ENCODE data around the gene ITPR2. TPM values are rescaled to one million over a fixed set of nuclear protein-coding genes. Genes with fewer than 3 reads are reported as not detected.
"Not testable (repeated sequence)": the region's sequence is repeated elsewhere in the genome, so short reads cannot be mapped to it uniquely, and the experiment has no call there.

ITPR2 gene
- total RNA-seq, 1 donor from 2014 or later, result 14.6 TPM

DNA sequence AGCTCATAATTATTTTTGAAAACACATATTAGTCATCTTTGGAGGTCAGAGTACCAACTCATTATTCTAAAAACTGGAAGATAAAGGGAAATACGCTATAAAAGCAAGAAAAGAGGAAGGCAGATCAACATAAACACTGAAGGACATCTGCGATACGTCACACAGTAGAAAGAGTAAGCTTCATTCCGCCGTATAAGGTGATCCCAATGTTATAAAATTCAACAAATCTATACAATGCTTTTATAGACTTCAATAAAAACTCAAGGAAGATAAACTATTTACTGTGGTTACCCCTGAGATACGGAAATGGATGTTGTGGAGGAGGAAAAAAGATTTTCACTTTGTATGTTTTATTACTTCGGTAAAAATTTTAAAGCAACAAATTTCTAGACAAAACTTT, 92.6 kb downstream of the ITPR2 start:
- H3K9me3 ChIP-seq (ENCODE audit: control insufficient read depth in 3 of 3, low read length in 3 of 3), result no peaks in the 10 kb centered on the region
- H3K9ac ChIP-seq (ENCODE audit: low read depth in 1 of 3, low read length in 3 of 3), result no peak overlapping the region
- no peak overlapping the region for H3K4me3 ChIP-seq (ENCODE audit: low read length in 3 of 3)
- H3K27ac ChIP-seq (ENCODE audit: low read depth, low read length), result no peak overlapping the region
- no peaks in the 10 kb centered on the region for H3K27me3 ChIP-seq (ENCODE audit: control insufficient read depth in 3 of 3, insufficient read depth in 3 of 3, low read length in 3 of 3)
- H3K36me3 ChIP-seq (ENCODE audit: control insufficient read depth in 3 of 3, insufficient read depth in 3 of 3, low read length in 3 of 3), result no peaks in the 10 kb centered on the region
- H3K4me1 ChIP-seq (ENCODE audit: control insufficient read depth in 3 of 3, insufficient read depth in 3 of 3, low read length in 3 of 3), result no peaks in the 10 kb centered on the region

DNA sequence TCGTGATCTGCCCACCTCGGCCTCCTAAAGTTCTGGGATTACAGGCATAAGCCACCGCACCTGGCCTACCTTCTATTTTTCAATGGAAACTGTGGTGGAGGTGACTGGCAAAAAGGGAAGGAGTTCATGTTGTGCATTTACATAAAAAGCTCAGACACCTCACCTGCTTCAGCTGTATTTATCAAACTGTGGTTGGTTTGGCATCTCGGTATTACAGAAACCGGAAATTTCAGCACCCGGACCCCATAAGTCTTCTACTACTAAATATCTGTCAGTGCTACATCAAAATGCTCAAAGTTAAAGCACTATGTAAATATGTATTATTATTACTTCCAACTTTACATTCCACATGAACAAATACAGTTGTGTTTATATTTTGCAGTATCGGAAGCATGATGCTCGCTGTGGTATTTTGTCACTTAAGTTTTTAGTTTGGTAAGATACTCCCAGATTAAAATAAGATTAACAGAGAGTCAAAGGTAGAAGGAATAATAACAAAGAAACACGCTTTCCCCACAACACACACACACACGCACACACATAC, 95.4 kb downstream of the ITPR2 start:
- H3K27ac ChIP-seq (ENCODE audit: low read depth, low read length), result no peak overlapping the region

GRCh38 chr12:26736563-26737486, 96.2 kb downstream of the ITPR2 start:
- H3K27ac ChIP-seq (ENCODE audit: low read depth, low read length), result no peak overlapping the region
- no peaks in the 10 kb centered on the region for H3K27me3 ChIP-seq (ENCODE audit: control insufficient read depth in 3 of 3, insufficient read depth in 3 of 3, low read length in 3 of 3)
- no peaks in the 10 kb centered on the region for H3K4me1 ChIP-seq (ENCODE audit: control insufficient read depth in 3 of 3, insufficient read depth in 3 of 3, low read length in 3 of 3)
- H3K36me3 ChIP-seq (ENCODE audit: control insufficient read depth in 3 of 3, insufficient read depth in 3 of 3, low read length in 3 of 3), result no peaks in the 10 kb centered on the region
- H3K4me3 ChIP-seq (ENCODE audit: low read length in 3 of 3), result no peak overlapping the region
- no peaks in the 10 kb centered on the region for H3K9me3 ChIP-seq (ENCODE audit: control insufficient read depth in 3 of 3, low read length in 3 of 3)
- H3K9ac ChIP-seq (ENCODE audit: low read depth in 1 of 3, low read length in 3 of 3), result no peak overlapping the region

More for the DNA sequence above, 95.4 kb downstream of the ITPR2 start:
- Histone ChIP-seq H3K36me3 (ENCODE audit: control insufficient read depth in 3 of 3, insufficient read depth in 3 of 3, low read length in 3 of 3) (no peaks in the 10 kb centered on the region), H3K27me3 (ENCODE audit: control insufficient read depth in 3 of 3, insufficient read depth in 3 of 3, low read length in 3 of 3) (no peaks in the 10 kb centered on the region), H3K9ac (ENCODE audit: low read depth in 1 of 3, low read length in 3 of 3) (no peak overlapping the region), H3K4me3 (ENCODE audit: low read length in 3 of 3) (no peak overlapping the region), H3K9me3 (ENCODE audit: control insufficient read depth in 3 of 3, low read length in 3 of 3) (no peaks in the 10 kb centered on the region), H3K4me1 (ENCODE audit: control insufficient read depth in 3 of 3, insufficient read depth in 3 of 3, low read length in 3 of 3) (no peaks in the 10 kb centered on the region)

DNA sequence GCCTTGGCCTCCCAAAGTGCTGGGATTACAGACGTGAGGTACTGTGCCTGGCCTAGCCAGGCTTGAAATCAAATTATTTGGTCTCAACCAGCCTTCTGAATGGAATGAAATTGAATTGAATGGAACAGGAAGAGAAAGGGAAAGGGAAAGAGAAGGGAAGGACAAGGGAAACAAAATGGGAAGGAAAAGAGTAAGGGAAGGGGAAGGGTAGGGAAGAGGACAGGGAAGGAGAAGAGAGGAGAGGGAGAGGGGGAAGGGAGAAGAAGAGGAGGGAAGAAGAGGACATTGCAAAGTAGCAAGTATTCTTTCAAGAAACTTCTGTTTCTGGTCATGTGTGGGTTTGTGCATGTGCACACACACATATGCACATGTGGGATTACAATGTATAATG, 97.8 kb downstream of the ITPR2 start:
- Histone ChIP-seq H3K27ac (ENCODE audit: low read depth, low read length) (no peak overlapping the region), H3K4me3 (ENCODE audit: low read length in 3 of 3) (no peak overlapping the region), H3K9ac (ENCODE audit: low read depth in 1 of 3, low read length in 3 of 3) (no peak overlapping the region), H3K27me3 (ENCODE audit: control insufficient read depth in 3 of 3, insufficient read depth in 3 of 3, low read length in 3 of 3) (no peaks in the 10 kb centered on the region), H3K36me3 (ENCODE audit: control insufficient read depth in 3 of 3, insufficient read depth in 3 of 3, low read length in 3 of 3) (no peaks in the 10 kb centered on the region), H3K9me3 (ENCODE audit: control insufficient read depth in 3 of 3, low read length in 3 of 3) (no peaks in the 10 kb centered on the region), H3K4me1 (ENCODE audit: control insufficient read depth in 3 of 3, insufficient read depth in 3 of 3, low read length in 3 of 3) (no peaks in the 10 kb centered on the region)

- Histone ChIP-seq H3K9me3 (ENCODE audit: control insufficient read depth in 3 of 3, low read length in 3 of 3) (no peaks in the 10 kb centered on the region), H3K4me3 (ENCODE audit: low read length in 3 of 3) (no peak overlapping the region), H3K4me1 (ENCODE audit: control insufficient read depth in 3 of 3, insufficient read depth in 3 of 3, low read length in 3 of 3) (no peaks in the 10 kb centered on the region), H3K36me3 (ENCODE audit: control insufficient read depth in 3 of 3, insufficient read depth in 3 of 3, low read length in 3 of 3) (no peaks in the 10 kb centered on the region), H3K27me3 (ENCODE audit: control insufficient read depth in 3 of 3, insufficient read depth in 3 of 3, low read length in 3 of 3) (no peaks in the 10 kb centered on the region), H3K9ac (ENCODE audit: low read depth in 1 of 3, low read length in 3 of 3) (no peak overlapping the region), H3K27ac (ENCODE audit: low read depth, low read length) (no peak overlapping the region)
Observed at GRCh38 chr12:26734510-26735248, 98.3 kb downstream of the ITPR2 start.

DNA sequence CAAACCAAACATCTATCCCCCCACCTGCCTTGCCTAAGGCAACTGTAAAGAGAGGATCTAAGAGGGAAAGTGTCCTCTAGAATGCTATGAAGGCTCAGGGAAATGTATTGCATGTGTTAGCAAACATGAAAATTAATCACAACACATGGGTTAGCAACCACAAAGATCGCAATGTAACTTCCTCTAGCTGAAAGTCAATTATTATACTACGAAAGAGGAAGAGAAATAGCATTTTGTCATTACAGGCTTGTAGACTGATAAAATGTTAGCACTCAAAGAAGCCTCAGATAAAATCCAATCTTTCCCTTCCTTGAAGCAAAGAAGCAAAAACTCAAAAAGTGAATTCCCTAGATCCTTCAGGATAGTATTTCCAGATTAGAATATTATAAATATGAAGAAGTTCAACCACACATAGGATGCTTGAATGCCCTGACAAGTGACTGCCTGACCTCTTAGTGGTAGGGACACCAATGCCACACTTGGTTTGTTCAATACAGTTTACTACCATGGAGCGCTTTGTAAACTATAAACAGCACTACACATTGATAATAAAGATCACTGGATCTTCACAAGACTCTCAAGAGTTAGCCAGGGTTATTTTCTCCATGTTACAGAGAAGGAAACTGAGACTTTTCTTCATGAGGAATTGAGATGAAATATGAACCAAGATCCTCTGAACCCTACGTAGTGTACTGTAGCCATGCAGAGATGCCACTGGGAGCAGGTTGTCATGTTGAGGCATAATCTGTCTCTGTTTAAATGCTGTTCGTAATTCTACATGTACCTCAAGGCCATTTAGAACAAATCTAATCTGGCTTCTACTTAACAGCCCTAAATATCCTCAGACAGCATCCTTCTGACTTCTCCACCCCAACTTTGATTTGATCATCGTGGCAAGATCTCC, 100.7 kb downstream of the ITPR2 start:
- Histone ChIP-seq H3K27ac (ENCODE audit: low read depth, low read length) (no peak overlapping the region), H3K4me1 (ENCODE audit: control insufficient read depth in 3 of 3, insufficient read depth in 3 of 3, low read length in 3 of 3) (peaks cover 0 to 2% (median 0%) of the 10 kb centered on the region in 3 donors), H3K36me3 (ENCODE audit: control insufficient read depth in 3 of 3, insufficient read depth in 3 of 3, low read length in 3 of 3) (no peaks in the 10 kb centered on the region), H3K9me3 (ENCODE audit: control insufficient read depth in 3 of 3, low read length in 3 of 3) (no peaks in the 10 kb centered on the region), H3K27me3 (ENCODE audit: control insufficient read depth in 3 of 3, insufficient read depth in 3 of 3, low read length in 3 of 3) (no peaks in the 10 kb centered on the region), H3K9ac (ENCODE audit: low read depth in 1 of 3, low read length in 3 of 3) (no peak overlapping the region), H3K4me3 (ENCODE audit: low read length in 3 of 3) (no peak overlapping the region)

DNA sequence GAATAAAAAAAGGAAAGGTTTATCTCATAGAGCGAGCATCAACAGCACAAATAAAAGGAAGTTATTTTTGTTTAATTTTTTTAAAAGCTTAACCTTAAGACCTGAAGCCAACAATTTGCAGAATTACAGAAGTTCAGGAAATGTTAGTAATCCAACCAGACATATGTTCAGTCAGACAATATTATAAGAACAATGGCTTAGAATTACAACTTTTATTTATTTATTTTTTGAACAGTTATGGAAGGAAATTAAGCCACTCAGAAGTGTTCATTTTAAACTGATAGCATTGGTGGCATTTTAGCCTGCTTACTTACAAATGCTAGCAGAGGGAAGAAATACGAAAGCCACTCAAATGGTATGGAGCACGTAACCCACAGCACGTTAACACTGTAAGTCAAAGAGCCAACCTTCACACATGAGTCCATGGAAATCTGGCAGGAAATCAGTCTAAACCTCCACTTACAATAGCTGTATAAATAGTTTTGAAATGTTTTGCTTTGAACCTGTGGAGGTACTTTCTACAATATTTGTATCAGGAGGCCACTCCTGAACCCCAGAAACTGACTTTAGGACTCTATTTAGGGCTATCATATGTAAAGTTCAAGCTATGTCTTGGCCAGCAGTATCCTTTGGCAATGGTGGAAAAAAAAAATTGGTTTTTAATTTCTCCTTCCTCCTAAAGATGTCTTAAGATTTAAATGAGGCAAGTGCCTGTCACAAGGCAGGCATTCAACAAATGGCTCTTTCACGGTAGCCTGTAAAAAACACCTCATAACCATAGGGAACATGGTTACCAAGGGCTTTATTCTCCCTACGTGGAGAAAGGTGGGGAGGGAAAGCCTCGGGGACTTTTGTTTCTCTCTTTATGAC, 102.3 kb downstream of the ITPR2 start:
- H3K27me3 ChIP-seq (ENCODE audit: control insufficient read depth in 3 of 3, insufficient read depth in 3 of 3, low read length in 3 of 3), result no peaks in the 10 kb centered on the region
- peaks cover 0 to 2% (median 0%) of the 10 kb centered on the region in 3 donors for H3K4me1 ChIP-seq (ENCODE audit: control insufficient read depth in 3 of 3, insufficient read depth in 3 of 3, low read length in 3 of 3)
- H3K36me3 ChIP-seq (ENCODE audit: control insufficient read depth in 3 of 3, insufficient read depth in 3 of 3, low read length in 3 of 3), result no peaks in the 10 kb centered on the region
- no peak overlapping the region for H3K9ac ChIP-seq (ENCODE audit: low read depth in 1 of 3, low read length in 3 of 3)
- H3K27ac ChIP-seq (ENCODE audit: low read depth, low read length), result no peak overlapping the region
- no peak overlapping the region for H3K4me3 ChIP-seq (ENCODE audit: low read length in 3 of 3)
- no peaks in the 10 kb centered on the region for H3K9me3 ChIP-seq (ENCODE audit: control insufficient read depth in 3 of 3, low read length in 3 of 3)

GRCh38 chr12:26729137-26729671, 103.8 kb downstream of the ITPR2 start:
- H3K36me3 ChIP-seq (ENCODE audit: control insufficient read depth in 3 of 3, insufficient read depth in 3 of 3, low read length in 3 of 3); H3K27ac ChIP-seq (ENCODE audit: low read depth, low read length); H3K4me1 ChIP-seq (ENCODE audit: control insufficient read depth in 3 of 3, insufficient read depth in 3 of 3, low read length in 3 of 3); H3K9me3 ChIP-seq (ENCODE audit: control insufficient read depth in 3 of 3, low read length in 3 of 3); H3K27me3 ChIP-seq (ENCODE audit: control insufficient read depth in 3 of 3, insufficient read depth in 3 of 3, low read length in 3 of 3); H3K4me3 ChIP-seq (ENCODE audit: low read length in 3 of 3); H3K9ac ChIP-seq (ENCODE audit: low read depth in 1 of 3, low read length in 3 of 3): not testable (repeated sequence)

Measured in skeletal muscle tissue (tissue), 4 donors.